Skeletal muscle tissue (tissue), 4 donors: ENCODE data around the gene TOX3. TPM values are rescaled to one million over a fixed set of nuclear protein-coding genes. Genes with fewer than 3 reads are reported as not detected.

Source experiments
- H3K27ac ChIP-seq: one replicate; pipeline ENCODE4 v1.7.0; 2013; ENCODE audit warnings: mild to moderate bottlenecking, low read depth, low read length, inconsistent platforms
- H3K27me3 ChIP-seq, 3 donors: one replicate each; pipeline ENCODE4 v1.7.0; 2013; ENCODE audit warnings: low read length in 3 of 3; ENCODE audit not compliant: control insufficient read depth in 3 of 3, insufficient read depth in 3 of 3
- H3K36me3 ChIP-seq, 3 donors: one replicate each; pipeline ENCODE4 v1.7.0; 2013; ENCODE audit warnings: low read length in 3 of 3; ENCODE audit not compliant: control insufficient read depth in 3 of 3, insufficient read depth in 3 of 3
- H3K4me1 ChIP-seq, 3 donors: one replicate each; pipeline ENCODE4 v1.7.0; 2013; ENCODE audit warnings: low read length in 3 of 3, mild to moderate bottlenecking in 3 of 3; ENCODE audit not compliant: control insufficient read depth in 3 of 3, insufficient read depth in 3 of 3
- H3K4me3 ChIP-seq, 3 donors: one replicate each; pipeline ENCODE4 v1.7.0; 2013; ENCODE audit warnings: low read length in 3 of 3
- H3K9ac ChIP-seq, 3 donors: one replicate each; pipeline ENCODE4 v1.7.0; 2013; ENCODE audit warnings: low read length in 3 of 3, mild to moderate bottlenecking in 3 of 3, moderate library complexity in 2 of 3, low read depth in 1 of 3
- H3K9me3 ChIP-seq, 3 donors: one replicate each; pipeline ENCODE4 v1.7.0; 2013; ENCODE audit warnings: low read length in 3 of 3; ENCODE audit not compliant: control insufficient read depth in 3 of 3
- total RNA-seq: library from RNA; depleted of rRNA; stranded (reverse); fragments of >200 nt; gene quantifications from one replicate; pipeline ENCODE4 v1.2.3, GENCODE V29; 2014
- donor health status: Osteomylitis.

The TOX3 gene
- 0.52 TPM for total RNA-seq

GRCh38 chr16:52547004-52547833 lies at the start of gene TOX3:
Gene TOX3, minus strand, starts transcription at chr16:52547143. Its CDS starts 420 bp downstream, at chr16:52546723.
- Histone ChIP-seq H3K27me3 (peaks cover 30 to 32% (median 31%) of the 10 kb centered on the region in 3 donors), H3K9ac (no peak within 1 kb of the TSS), H3K36me3 (no peaks in the 10 kb centered on the region)

DNA sequence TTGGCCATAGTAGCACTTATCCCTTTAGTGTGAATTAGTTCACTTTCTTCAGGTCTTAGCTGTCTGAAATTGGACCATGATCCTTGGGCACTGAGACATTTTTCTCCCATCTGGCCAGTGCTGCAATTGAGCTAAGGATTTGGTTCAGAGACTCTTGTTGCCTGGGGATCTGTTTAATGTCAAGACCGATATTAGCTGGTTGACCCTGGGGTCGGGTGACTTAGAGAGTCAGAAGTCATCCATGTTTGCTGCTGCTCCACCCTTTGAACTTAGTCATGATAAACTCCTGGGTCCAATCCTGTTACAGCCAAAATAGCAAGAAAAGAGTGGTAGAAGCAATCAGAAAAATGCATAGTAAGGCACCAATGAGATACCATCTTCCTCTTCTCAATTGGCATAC lies 45.8 kb upstream of the TOX3 start:
- Histone ChIP-seq H3K9ac (no peak overlapping the region), H3K4me3 (no peak overlapping the region), H3K4me1 (no peaks in the 10 kb centered on the region), H3K27me3 (no peaks in the 10 kb centered on the region), H3K27ac (no peak overlapping the region), H3K9me3 (no peaks in the 10 kb centered on the region), H3K36me3 (no peaks in the 10 kb centered on the region)

More at GRCh38 chr16:52547004-52547833, at the start of gene TOX3:
- Histone ChIP-seq H3K27ac (no peak within 1 kb of the TSS), H3K4me1 (peaks cover 0 to 4% (median 0%) of the 10 kb centered on the region in 3 donors), H3K9me3 (no peaks in the 10 kb centered on the region), H3K4me3 (no peak within 1 kb of the TSS)

DNA sequence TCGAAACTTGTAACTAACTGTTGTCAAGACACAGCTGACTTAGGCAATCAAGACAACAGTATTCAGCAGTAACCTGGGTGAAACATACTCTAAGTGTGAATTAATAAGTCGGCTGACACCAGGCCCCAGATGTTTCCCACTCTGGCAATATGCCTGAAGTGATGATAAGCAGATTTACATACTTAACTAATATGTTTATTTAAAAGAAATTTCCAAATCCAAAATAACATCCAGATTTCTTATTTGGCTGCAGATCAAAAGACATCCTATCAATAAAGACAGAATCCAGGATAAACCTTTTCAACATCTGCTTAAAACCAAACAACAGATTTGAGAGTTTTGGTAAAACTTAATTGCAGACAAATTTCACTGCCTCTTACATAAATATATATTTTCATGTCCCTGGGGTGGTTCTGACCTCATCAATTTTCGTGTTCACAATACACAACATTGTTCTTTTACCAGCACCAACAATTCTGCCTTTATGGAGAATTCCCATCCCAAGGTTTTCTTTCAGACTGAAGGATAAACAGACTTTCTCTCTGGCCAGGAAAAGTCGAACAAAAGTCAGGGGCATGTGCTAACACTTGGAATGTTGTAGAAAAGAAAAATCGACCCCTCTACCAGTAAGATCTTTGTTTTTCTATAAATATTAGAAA lies 45.1 kb upstream of the TOX3 start:
- Histone ChIP-seq H3K27me3 (no peaks in the 10 kb centered on the region), H3K4me3 (no peak overlapping the region), H3K9ac (no peak overlapping the region), H3K36me3 (no peaks in the 10 kb centered on the region), H3K4me1 (no peaks in the 10 kb centered on the region), H3K27ac (no peak overlapping the region), H3K9me3 (no peaks in the 10 kb centered on the region)

- H3K9me3 ChIP-seq: no peaks in the 10 kb centered on the region
- H3K27ac ChIP-seq: no peak overlapping the region
- no peak overlapping the region for H3K9ac ChIP-seq
- no peak overlapping the region for H3K4me3 ChIP-seq
- H3K36me3 ChIP-seq: no peaks in the 10 kb centered on the region
- H3K27me3 ChIP-seq: no peaks in the 10 kb centered on the region
- H3K4me1 ChIP-seq: no peaks in the 10 kb centered on the region
Observed at GRCh38 chr16:52591471-52591870, 44.5 kb upstream of the TOX3 start.

DNA sequence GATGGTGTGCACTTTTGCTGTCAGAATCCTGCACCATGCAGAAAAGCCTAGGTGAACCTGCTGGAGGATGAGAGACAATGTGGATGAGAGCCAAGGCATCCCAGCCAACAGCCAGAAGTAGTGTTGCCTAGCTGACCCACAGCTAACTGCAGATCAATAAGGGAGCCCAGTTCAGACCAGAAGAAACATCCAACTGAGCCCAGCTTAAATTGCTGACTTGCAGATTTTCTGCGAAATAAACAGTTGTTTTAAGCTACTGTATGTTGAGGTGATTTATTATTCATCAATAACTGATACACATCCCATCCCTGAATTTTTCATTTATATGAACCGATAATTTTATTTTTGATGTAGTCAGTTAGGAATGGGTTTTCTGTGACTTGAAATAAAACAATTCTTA lies 39.2 kb upstream of the TOX3 start:
- Histone ChIP-seq H3K9me3 (no peaks in the 10 kb centered on the region), H3K4me1 (no peaks in the 10 kb centered on the region), H3K4me3 (no peak overlapping the region), H3K27ac (no peak overlapping the region), H3K9ac (no peak overlapping the region), H3K27me3 (no peaks in the 10 kb centered on the region), H3K36me3 (no peaks in the 10 kb centered on the region)

- Histone ChIP-seq H3K4me1 (no peaks in the 10 kb centered on the region), H3K9me3 (no peaks in the 10 kb centered on the region), H3K4me3 (no peak overlapping the region), H3K9ac (no peak overlapping the region), H3K27me3 (no peaks in the 10 kb centered on the region), H3K36me3 (no peaks in the 10 kb centered on the region), H3K27ac (no peak overlapping the region)
Observed at GRCh38 chr16:52584354-52585320, 37.7 kb upstream of the TOX3 start.

DNA sequence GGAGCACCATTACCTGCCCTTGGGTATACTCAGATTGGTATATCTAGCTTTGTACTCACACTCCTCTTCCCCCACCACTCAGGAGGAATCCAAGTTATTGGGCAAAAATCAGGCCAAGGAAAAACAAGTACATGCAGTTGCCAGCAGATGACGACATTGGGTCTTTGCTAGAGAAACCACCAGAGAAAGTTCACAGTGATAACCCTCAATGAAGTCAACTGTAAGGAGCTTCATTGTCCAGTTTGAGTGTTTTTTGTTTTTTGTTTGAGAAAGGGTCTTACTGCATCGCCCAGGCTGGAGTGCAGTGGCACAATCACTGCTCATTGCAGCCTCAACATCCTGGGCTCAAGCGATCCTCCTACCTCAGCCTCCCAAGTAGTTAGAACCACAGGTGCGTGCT lies 34.6 kb upstream of the TOX3 start:
- Histone ChIP-seq H3K9ac (no peak overlapping the region), H3K9me3 (no peaks in the 10 kb centered on the region), H3K36me3 (no peaks in the 10 kb centered on the region), H3K27ac (no peak overlapping the region), H3K4me3 (no peak overlapping the region), H3K4me1 (no peaks in the 10 kb centered on the region), H3K27me3 (no peaks in the 10 kb centered on the region)

DNA sequence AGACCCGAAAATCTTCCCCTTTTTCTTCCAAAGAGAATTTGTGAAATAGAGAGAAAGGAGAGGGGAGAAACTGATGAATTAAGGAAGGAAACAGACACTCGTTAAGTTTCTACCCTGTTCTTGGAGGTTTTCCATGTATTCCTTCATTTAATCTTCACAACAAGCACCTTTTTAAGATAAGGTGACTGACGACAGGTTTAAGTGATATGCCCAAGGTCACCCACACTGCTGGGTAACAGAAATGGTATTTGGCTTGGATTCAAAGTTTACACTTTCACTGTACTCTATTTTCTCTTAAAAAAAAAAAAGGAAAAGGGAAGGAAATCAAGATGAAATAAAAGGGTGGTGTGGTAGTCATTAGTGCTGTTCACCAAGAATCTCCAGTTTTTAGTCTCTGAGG lies 33.5 kb upstream of the TOX3 start:
- Histone ChIP-seq H3K4me3 (no peak overlapping the region), H3K36me3 (no peaks in the 10 kb centered on the region), H3K9ac (no peak overlapping the region), H3K27ac (no peak overlapping the region), H3K9me3 (no peaks in the 10 kb centered on the region), H3K4me1 (no peaks in the 10 kb centered on the region), H3K27me3 (no peaks in the 10 kb centered on the region)

DNA sequence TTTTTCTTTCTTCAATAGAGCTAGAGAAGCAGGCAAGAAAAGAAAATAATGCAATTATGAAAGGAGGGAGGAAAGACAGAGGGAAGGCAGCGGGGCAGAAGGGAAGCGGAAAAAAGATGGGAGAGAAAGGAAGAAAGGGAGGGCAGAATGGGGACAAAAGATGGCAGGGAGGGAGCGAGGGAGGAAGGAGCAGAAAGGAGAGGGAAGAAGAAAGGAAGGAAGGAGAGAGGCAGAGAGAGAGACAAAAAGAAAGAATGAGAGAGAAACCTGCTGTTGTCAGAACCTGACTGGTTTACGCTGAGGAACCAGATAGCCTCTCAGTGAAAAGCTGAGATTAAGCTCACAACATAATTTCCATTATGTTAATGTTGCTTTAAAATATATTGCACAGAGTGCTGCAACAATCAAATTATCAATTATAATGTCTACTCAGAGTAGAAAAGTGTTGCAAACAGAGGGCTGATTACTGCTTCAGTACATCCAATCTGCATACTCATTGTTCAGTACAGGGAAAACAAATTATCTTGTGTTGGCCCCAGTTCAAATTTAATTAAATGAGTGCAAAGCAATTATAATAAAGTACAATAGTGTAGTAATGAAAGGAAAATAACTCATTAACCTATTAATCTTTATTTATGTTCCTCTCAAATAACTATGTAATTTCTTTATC lies 32.0 kb upstream of the TOX3 start:
- Histone ChIP-seq H3K9me3 (no peaks in the 10 kb centered on the region), H3K4me3 (no peak overlapping the region), H3K36me3 (no peaks in the 10 kb centered on the region), H3K27ac (no peak overlapping the region), H3K27me3 (no peaks in the 10 kb centered on the region), H3K4me1 (no peaks in the 10 kb centered on the region), H3K9ac (no peak overlapping the region)
